GM21529 (cell line): ENCODE results near the gene TPBGL.

ENCODE experiments used
- ATAC-seq: cut with Tn5 transposase; IDR thresholded peaks from one replicate; pipeline ENCODE4 v1.9.1; 2021; ENCODE audit not compliant: unreplicated experiment

The TPBGL gene

GRCh38 chr11:75287579-75287978 lies 47.0 kb downstream of the TPBGL start:
- no peak for ATAC-seq

DNA sequence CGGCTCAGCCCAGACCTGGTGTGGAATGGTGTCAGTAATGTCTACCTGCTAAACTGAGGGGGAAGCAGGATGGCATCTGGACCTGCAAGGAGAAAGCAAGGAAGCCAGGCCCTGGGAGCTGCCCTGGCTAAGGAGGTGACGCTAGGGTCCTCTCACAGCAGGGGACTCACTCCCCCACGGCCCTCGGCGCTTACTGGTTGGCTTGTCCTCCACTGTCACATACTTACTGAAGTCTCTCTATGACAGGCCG lies 48.9 kb downstream of the TPBGL start:
- ATAC-seq = no peak

- ATAC-seq = no peak
Observed at GRCh38 chr11:75289919-75290318, 49.3 kb downstream of the TPBGL start.

- no peak for ATAC-seq
Observed at GRCh38 chr11:75291741-75292140, 51.2 kb downstream of the TPBGL start.

DNA sequence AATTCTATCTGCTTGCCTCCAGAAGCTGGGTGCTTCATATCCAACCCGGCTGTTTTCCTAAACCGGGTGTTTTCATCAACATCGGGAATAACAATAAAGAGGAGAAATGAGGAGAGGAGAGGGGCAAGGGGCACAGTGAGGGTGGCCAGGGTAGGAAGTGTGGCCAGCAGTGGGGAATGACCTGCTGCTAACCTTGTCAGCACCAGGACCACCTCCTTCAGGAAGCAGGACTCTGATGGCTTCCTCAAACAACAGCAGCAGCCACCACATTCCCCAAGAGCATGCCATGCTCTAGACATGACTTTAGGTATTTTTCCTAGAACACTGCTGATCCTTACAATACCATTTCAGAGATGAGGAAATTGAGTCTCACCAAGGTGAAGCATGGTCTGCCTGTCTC lies 52.4 kb downstream of the TPBGL start:
- no peak for ATAC-seq
